GM19452 (cell line): ENCODE results near the gene ZNF236.

Experiments used
- ATAC-seq: cut with Tn5 transposase; IDR thresholded peaks from one replicate; pipeline ENCODE4 v1.9.1; 2021; ENCODE audit not compliant: unreplicated experiment

The ZNF236 gene

GRCh38 chr18:76859474-76860339 lies 37.4 kb downstream of the ZNF236 start:
- peak; percentile 66 for ATAC-seq

- no peak for ATAC-seq
Observed at GRCh38 chr18:76860411-76860810, 38.1 kb downstream of the ZNF236 start.

- ATAC-seq = no peak
Observed at GRCh38 chr18:76866666-76867065, 44.3 kb downstream of the ZNF236 start.

GRCh38 chr18:76873311-76873710 lies 51.0 kb downstream of the ZNF236 start:
- ATAC-seq = no peak

GRCh38 chr18:76873713-76874112 lies 51.4 kb downstream of the ZNF236 start:
- ATAC-seq = no peak

GRCh38 chr18:76874642-76875389 lies 52.5 kb downstream of the ZNF236 start:
- ATAC-seq = no peak

- no peak for ATAC-seq
Observed at GRCh38 chr18:76875390-76876325, 53.3 kb downstream of the ZNF236 start.

GRCh38 chr18:76878426-76878825 lies 56.1 kb downstream of the ZNF236 start:
- ATAC-seq = no peak

GRCh38 chr18:76880026-76880425 lies 57.7 kb downstream of the ZNF236 start:
- ATAC-seq = no peak

GRCh38 chr18:76881744-76882143 lies 59.4 kb downstream of the ZNF236 start:
- ATAC-seq = no peak

- no peak for ATAC-seq
Observed at GRCh38 chr18:76882146-76882545, 59.8 kb downstream of the ZNF236 start.

- no peak for ATAC-seq
Observed at GRCh38 chr18:76885001-76885400, 62.6 kb downstream of the ZNF236 start.

- no peak for ATAC-seq
Observed at GRCh38 chr18:76886112-76886511, 63.8 kb downstream of the ZNF236 start.

GRCh38 chr18:76889091-76889699 lies 66.8 kb downstream of the ZNF236 start:
- no peak for ATAC-seq

GRCh38 chr18:76892832-76893231 lies 70.5 kb downstream of the ZNF236 start:
- ATAC-seq = no peak

- no peak for ATAC-seq
Observed at GRCh38 chr18:76894566-76895346, 72.4 kb downstream of the ZNF236 start.

GRCh38 chr18:76895498-76895897 lies 73.1 kb downstream of the ZNF236 start:
- ATAC-seq = no peak

- no peak for ATAC-seq
Observed at GRCh38 chr18:76896677-76897076, 74.3 kb downstream of the ZNF236 start.

- ATAC-seq = no peak
Observed at GRCh38 chr18:76897257-76897656, 74.9 kb downstream of the ZNF236 start.

GRCh38 chr18:76903386-76903785 lies 81.0 kb downstream of the ZNF236 start:
- ATAC-seq = no peak
